HepG2 (cell line): ENCODE data around the gene RSRC2. TPM values are rescaled to one million over a fixed set of nuclear protein-coding genes. Genes with fewer than 3 reads are reported as not detected.
A peak's percentile ranks its signal among the peaks of the same experiment; 100 is the strongest.

Source experiments
- ARHGAP35 ChIP-seq: sonication (generic); formaldehyde crosslinking; IDR thresholded peaks from 2 replicates; pipeline ENCODE4 v1.9.0; 2022; ENCODE audit warnings: mild to moderate bottlenecking, inconsistent platforms, moderate library complexity, missing genetic modification reagents, borderline replicate concordance
- ATF2 ChIP-seq: sonication (generic); formaldehyde crosslinking; IDR thresholded peaks from 2 replicates; pipeline ENCODE4 v1.4.0; 2020; ENCODE audit warnings: missing genetic modification reagents
- BRCA1 ChIP-seq: sonication (generic); formaldehyde crosslinking; IDR thresholded peaks from 2 replicates; pipeline ENCODE4 v1.4.0; 2020; ENCODE audit warnings: missing genetic modification reagents
- CHCHD3 ChIP-seq: sonication (generic); formaldehyde crosslinking; IDR thresholded peaks from 2 replicates; pipeline ENCODE4 v1.8.0; 2022; ENCODE audit warnings: mild to moderate bottlenecking, missing genetic modification reagents, moderate library complexity
- CSRNP2 ChIP-seq: sonication (generic); formaldehyde crosslinking; conservative IDR thresholded peaks from 2 replicates; pipeline ENCODE4 v1.8.0; 2022; ENCODE audit warnings: low read depth, missing genetic modification reagents
- EZH2 ChIP-seq: conservative IDR thresholded peaks from 2 replicates; pipeline ENCODE4 v1.6.1; 2012; ENCODE audit warnings: mild to moderate bottlenecking, low read depth, low read length, moderate library complexity
- FOXJ3 ChIP-seq: sonication (generic); formaldehyde crosslinking; IDR thresholded peaks from 2 replicates; pipeline ENCODE4 v1.4.0; 2020; ENCODE audit warnings: missing genetic modification reagents, mild to moderate bottlenecking, borderline replicate concordance
- GATA4 ChIP-seq: sonication (generic); IDR thresholded peaks from 2 replicates; pipeline ENCODE4 v1.6.1; 2016; ENCODE audit warnings: antibody characterized with exemption, low read depth, borderline replicate concordance
- HIVEP1 ChIP-seq: sonication (generic); formaldehyde crosslinking; IDR thresholded peaks from 2 replicates; pipeline ENCODE4 v1.4.0; 2020; ENCODE audit warnings: mild to moderate bottlenecking, missing genetic modification reagents
- KDM1A ChIP-seq: IDR thresholded peaks from 2 replicates; pipeline ENCODE4 v1.6.1; 2016; ENCODE audit warnings: missing compliant biosample characterization
- KDM5A ChIP-seq: fragments of 200-600 bp; sonication (generic); IDR thresholded peaks from 2 replicates; pipeline ENCODE4 v1.7.0; 2018; ENCODE audit warnings: antibody characterized with exemption, mild to moderate bottlenecking, low read length, borderline replicate concordance
- KLF12 ChIP-seq: sonication (generic); formaldehyde crosslinking; IDR thresholded peaks from 2 replicates; pipeline ENCODE4 v1.4.0; 2020; ENCODE audit warnings: missing genetic modification reagents, borderline replicate concordance
- KLF15 ChIP-seq: sonication (generic); formaldehyde crosslinking; IDR thresholded peaks from 2 replicates; pipeline ENCODE4 v1.8.1; 2023; ENCODE audit warnings: borderline replicate concordance, mild to moderate bottlenecking, inconsistent platforms, missing genetic modification reagents, mixed read lengths
- MTA1 ChIP-seq: sonication (generic); formaldehyde crosslinking; IDR thresholded peaks from 2 replicates; pipeline ENCODE4 v1.4.0; 2020; ENCODE audit warnings: missing genetic modification reagents, mild to moderate bottlenecking, borderline replicate concordance
- NFIB ChIP-seq: sonication (generic); formaldehyde crosslinking; IDR thresholded peaks from 2 replicates; pipeline ENCODE4 v1.9.0; 2021; ENCODE audit warnings: missing genetic modification reagents, mild to moderate bottlenecking, borderline replicate concordance
- PBX3 ChIP-seq: sonication (generic); formaldehyde crosslinking; IDR thresholded peaks from 2 replicates; pipeline ENCODE4 v1.8.1; 2023; ENCODE audit warnings: missing genetic modification reagents, inconsistent platforms, borderline replicate concordance
- PCBP1 ChIP-seq: fragments of 200-400 bp; formaldehyde crosslinking; IDR thresholded peaks from 2 replicates; pipeline ENCODE4 v1.6.1; 2017; ENCODE audit warnings: mild to moderate bottlenecking, low read depth, low read length, borderline replicate concordance
- RCOR2 ChIP-seq: IDR thresholded peaks from 2 replicates; pipeline ENCODE4 v1.6.1; 2016; ENCODE audit warnings: missing biosample characterization, missing genetic modification reagents
- SRSF4 ChIP-seq: fragments of 200-400 bp; formaldehyde crosslinking; IDR thresholded peaks from one replicate; pipeline ENCODE4 v1.6.1; 2018; ENCODE audit warnings: mild to moderate bottlenecking, low read depth, low read length, moderate library complexity; ENCODE audit not compliant: poor library complexity, severe bottlenecking
- TAF1 ChIP-seq: sonication (generic); formaldehyde crosslinking; IDR thresholded peaks from 2 replicates; pipeline ENCODE4 v1.4.0; 2020; ENCODE audit warnings: missing genetic modification reagents
- WIZ ChIP-seq: sonication (generic); formaldehyde crosslinking; IDR thresholded peaks from 2 replicates; pipeline ENCODE4 v1.5.1; 2020; ENCODE audit warnings: mild to moderate bottlenecking, missing genetic modification reagents
- ZBTB26 ChIP-seq: IDR thresholded peaks from 2 replicates; pipeline ENCODE4 v1.6.1; 2016; ENCODE audit warnings: missing compliant biosample characterization, missing genetic modification reagents, borderline replicate concordance
- ZFP82 ChIP-seq: sonication (generic); formaldehyde crosslinking; IDR thresholded peaks from 2 replicates; pipeline ENCODE4 v1.5.1; 2020; ENCODE audit warnings: mild to moderate bottlenecking, missing genetic modification reagents, borderline replicate concordance
- ZNF230 ChIP-seq: sonication (generic); formaldehyde crosslinking; IDR thresholded peaks from 2 replicates; pipeline ENCODE4 v1.4.0; 2020; ENCODE audit warnings: mild to moderate bottlenecking, missing genetic modification reagents
- ZNF34 ChIP-seq: sonication (generic); formaldehyde crosslinking; IDR thresholded peaks from 2 replicates; pipeline ENCODE4 v1.4.0; 2020; ENCODE audit warnings: mild to moderate bottlenecking, missing genetic modification reagents, borderline replicate concordance
- ZNF556 ChIP-seq: sonication (generic); formaldehyde crosslinking; IDR thresholded peaks from 2 replicates; pipeline ENCODE4 v1.4.0; 2020; ENCODE audit warnings: mild to moderate bottlenecking, missing genetic modification reagents, borderline replicate concordance
- ZNF7 ChIP-seq: IDR thresholded peaks from 2 replicates; pipeline ENCODE4 v1.6.1; 2016; ENCODE audit warnings: missing biosample characterization, missing genetic modification reagents
- polyA plus RNA-seq, 8 experiments: library from polyadenylated mRNA; depleted of rRNA in 3 of 8; stranded (reverse) in 7 of 8; unstranded in 1 of 8; fragments of >200 nt; fragmentation: Illumina TruSeq in 4 of 8; extraction: Trizol in 4 of 8; gene quantifications; 2 replicates each; pipeline versions ENCODE4 v1.2.1 to v1.2.3, GENCODE V29; 2011 to 2016; ENCODE audit warnings: low read depth in 4 of 8, missing spikeins in 1 of 8, mixed read lengths in 1 of 8; ENCODE audit not compliant: insufficient read depth in 1 of 8
- total RNA-seq, 5 experiments: library from RNA; depleted of rRNA; stranded (reverse); fragments of >200 nt; fragmentation: Illumina TruSeq; extraction: Trizol; gene quantifications; 2 replicates each; pipeline ENCODE4 v1.2.3, GENCODE V29; 2016; ENCODE audit warnings: low read depth in 1 of 5

The RSRC2 gene
- total and polyA plus RNA-seq, 2 of the 13 experiments (the other 11 are each of a cell fraction or from before 2014, with no cell fraction given), result 31.4 to 77.8 TPM

GRCh38 chr12:122491991-122492390 lies 34.7 kb downstream of the RSRC2 start (continued):
- TF ChIP-seq FOXJ3 (CRISPR knock-in tag) (peak; percentile 72; the same call in 1 of the 2 replicates), EZH2 (no peak), CSRNP2 (CRISPR knock-in tag) (no peak), KLF12 (no peak), HIVEP1 (CRISPR knock-in tag) (no peak), ZNF230 (CRISPR knock-in tag) (0 out of 2 replicates have a peak, but pooled peaks have one; percentile 45), ZNF556 (CRISPR knock-in tag) (no peak), TAF1 (CRISPR knock-in tag) (no peak), ARHGAP35 (CRISPR knock-in tag) (no peak), PCBP1 (no peak), BRCA1 (no peak), NFIB (CRISPR knock-in tag) (no peak), ZNF7 (CRISPR knock-in tag) (no peak), ZNF34 (CRISPR knock-in tag) (no peak), KDM1A (0 out of 2 replicates have a peak, but pooled peaks have one; percentile 45), ATF2 (CRISPR knock-in tag) (peak; percentile 65; the same call in 1 of the 2 replicates), KDM5A (no peak), CHCHD3 (CRISPR knock-in tag) (no peak), ZBTB26 (CRISPR knock-in tag) (no peak), MTA1 (CRISPR knock-in tag) (no peak), GATA4 (no peak), KLF15 (no peak), SRSF4 (no peak), WIZ (no peak), PBX3 (CRISPR knock-in tag) (no peak), ZFP82 (CRISPR knock-in tag) (no peak), RCOR2 (CRISPR knock-in tag) (peak; percentile 78; the same call in 1 of the 2 replicates)
